ENCODE data around the gene ACSL6.

- no peak for TF ChIP-seq POLR2A (IDR thresholded peaks at IDR 0.05; ENCODE audit: low read length)
- TF ChIP-seq ZNF302 (CRISPR knock-in tag; IDR thresholded peaks at IDR 0.05): no peak
- TF ChIP-seq BHLHE40 (IDR thresholded peaks at IDR 0.05; ENCODE audit: low read depth, low read length): no peak
- TF ChIP-seq CTCF (IDR thresholded peaks at IDR 0.05): no peak
- no peak for TF ChIP-seq CHD2 (IDR thresholded peaks at IDR 0.05; ENCODE audit: low read length, partially characterized antibody)
- no peak for TF ChIP-seq RFX5 (IDR thresholded peaks at IDR 0.05)
- TF ChIP-seq CBX8 (IDR thresholded peaks at IDR 0.05): no peak
- TF ChIP-seq RAD21 (conservative IDR thresholded peaks at IDR 0.05 in 1 of 2, IDR thresholded peaks at IDR 0.05 in 1 of 2): no peak
- no peak for TF ChIP-seq MYC (IDR thresholded peaks at IDR 0.05; ENCODE audit: borderline replicate concordance, low read length)
- TF ChIP-seq CBX2 (IDR thresholded peaks at IDR 0.05; ENCODE audit: borderline replicate concordance, low read depth): no peak
- TF ChIP-seq KDM1A (IDR thresholded peaks at IDR 0.05; ENCODE audit: low read depth): no peak
- no peak for TF ChIP-seq SREBF2 (IDR thresholded peaks at IDR 0.05)
- TF ChIP-seq SMC3 (IDR thresholded peaks at IDR 0.05): no peak
These were observed 15.0 kb downstream of the ACSL6 start for GRCh38 chr5:131996210-131997025.
